Body of pancreas (tissue), 4 donors: ENCODE measurements around the gene ING5. TPM values are rescaled to one million over a fixed set of nuclear protein-coding genes. Genes with fewer than 3 reads are reported as not detected.
A peak's percentile ranks its signal among the peaks of the same experiment; 100 is the strongest.

ENCODE experiments used
- ATAC-seq: fragments of 150-250 bp; one replicate; pipeline ENCODE4 v1.9.1; 2016
- DNase-seq, 4 donors: peaks; one replicate each; pipeline ENCODE4 v3.0.0-alpha.2; 2019
- H3K27ac ChIP-seq, 4 donors: fragments of 200-600 bp; sonication (generic); 1 replicate in 3 of 4; 2 replicates in 1 of 4; pipeline versions ENCODE4 v1.5.1 to v1.6.1; 2016 to 2019; ENCODE audit warnings: mild to moderate bottlenecking in 1 of 4, mixed read lengths in 1 of 4, moderate library complexity in 1 of 4
- H3K27me3 ChIP-seq, 2 donors: fragments of 200-600 bp; sonication (generic); one replicate each; pipeline ENCODE4 v1.6.0; 2016; ENCODE audit warnings: mild to moderate bottlenecking in 1 of 2
- H3K36me3 ChIP-seq, 2 donors: fragments of 200-600 bp; sonication (generic); replicated peaks in 1 of 2; 2 replicates each; pipeline ENCODE4 v1.5.1; 2016; ENCODE audit warnings: low read depth in 2 of 2; ENCODE audit not compliant: insufficient read depth in 1 of 2
- H3K4me1 ChIP-seq: fragments of 200-600 bp; sonication (generic); one replicate; pipeline ENCODE4 v1.6.0; 2016
- H3K4me3 ChIP-seq, 2 donors: fragments of 200-600 bp; sonication (generic); 1 replicate in 1 of 2; 2 replicates in 1 of 2; pipeline ENCODE4 v1.5.1; 2016 to 2019
- H3K9me3 ChIP-seq, 3 donors: fragments of 200-600 bp; sonication (generic); 1 replicate in 2 of 3; 2 replicates in 1 of 3; pipeline ENCODE4 v1.5.1; 2016
- CTCF ChIP-seq, 7 experiments: fragments of 450-650 bp in 4 of 7; fragments of 200-600 bp in 3 of 7; sonication (generic) in 3 of 7; IDR thresholded peaks; one replicate each; pipeline ENCODE4 v1.5.1; 2016 to 2019; ENCODE audit warnings: antibody characterized with exemption in 7 of 7
- POLR2A ChIP-seq, 3 donors: fragments of 450-650 bp; IDR thresholded peaks; one replicate each; pipeline ENCODE4 v1.6.1; 2016; ENCODE audit warnings: antibody characterized with exemption in 3 of 3, mild to moderate bottlenecking in 2 of 3
- WGBS, 2 donors: methylation state at CpG; one replicate each; pipeline ENCODE4 v1.1.5; 2017; 5-methylcytosine and 5-hydroxymethylcytosine counted together
- intact Hi-C: fragments of 100-400 bp; cut with DNase I; formaldehyde crosslinking; loops from one replicate; pipeline ENCODE4 v1.15.1; 2023
- total RNA-seq, 2 donors: library from RNA; depleted of rRNA; stranded (reverse); fragments of >200 nt; gene quantifications; one replicate each; pipeline ENCODE4 v1.1.0, GENCODE V29; 2016

The ING5 gene
- total RNA-seq, 2 donors from 2014 or later: 28.5 to 89.0 TPM

- DNase-seq: peak in 1 of 4 donors; percentile 23
- intact Hi-C loops: no loop called here
- Histone ChIP-seq H3K4me1 (no peaks in the 10 kb centered on the region), H3K36me3 (no peaks in the 10 kb centered on the region), H3K27ac (no peak overlapping the region), H3K4me3 (no peak overlapping the region), H3K9me3 (no peaks in the 10 kb centered on the region), H3K27me3 (peaks cover 0 to 5% of the 10 kb centered on the region in 2 donors)
- WGBS, 2 donors: 32 to 43% methylated on average over 11 to 36 of the region's 38 CpGs
- no peak for ATAC-seq
- no peak for TF ChIP-seq POLR2A (IDR thresholded peaks at IDR 0.05)
- TF ChIP-seq CTCF (IDR thresholded peaks at IDR 0.05): no peak
Measured at GRCh38 chr2:241771286-241772062, 69.6 kb downstream of the ING5 start.

- TF ChIP-seq CTCF (IDR thresholded peaks at IDR 0.05) (no peak), POLR2A (IDR thresholded peaks at IDR 0.05) (no peak)
- peaks cover 0 to 5% of the 10 kb centered on the region in 2 donors for H3K27me3 ChIP-seq
- no peak for DNase-seq
Measured at GRCh38 chr2:241772063-241772499, 70.2 kb downstream of the ING5 start.

GRCh38 chr2:241773511-241774418 lies 71.9 kb downstream of the ING5 start:
- no peak for ATAC-seq
- no peak overlapping the region for H3K4me3 ChIP-seq
- H3K36me3 ChIP-seq: no peaks in the 10 kb centered on the region
- no peak for TF ChIP-seq POLR2A (IDR thresholded peaks at IDR 0.05)
- TF ChIP-seq CTCF (IDR thresholded peaks at IDR 0.05): no peak
- intact Hi-C loops: no loop called here
- H3K27ac ChIP-seq: no peak overlapping the region
- H3K4me1 ChIP-seq: no peaks in the 10 kb centered on the region
- DNase-seq: peak in 1 of 4 donors; percentile 8
- H3K27me3 ChIP-seq: peaks cover 0 to 5% of the 10 kb centered on the region in 2 donors
- no peaks in the 10 kb centered on the region for H3K9me3 ChIP-seq
- WGBS, 2 donors: 27 to 56% methylated on average over 6 to 29 of the region's 29 CpGs

More at GRCh38 chr2:241772063-241772499, 70.2 kb downstream of the ING5 start:
- no peak for ATAC-seq
- H3K36me3 ChIP-seq: no peaks in the 10 kb centered on the region
- H3K27ac ChIP-seq: no peak overlapping the region
- no peaks in the 10 kb centered on the region for H3K4me1 ChIP-seq
- H3K9me3 ChIP-seq: no peaks in the 10 kb centered on the region
- WGBS, 2 donors: 32 to 33% methylated on average over 9 of the region's 9 CpGs
- no peak overlapping the region for H3K4me3 ChIP-seq
- intact Hi-C loops: no loop called here

- H3K36me3 ChIP-seq: no peaks in the 10 kb centered on the region
- H3K4me1 ChIP-seq: no peaks in the 10 kb centered on the region
- H3K27me3 ChIP-seq: peaks cover 0 to 5% of the 10 kb centered on the region in 2 donors
- TF ChIP-seq CTCF (IDR thresholded peaks at IDR 0.05): no peak
- TF ChIP-seq POLR2A (IDR thresholded peaks at IDR 0.05): no peak
- H3K4me3 ChIP-seq: no peak overlapping the region
- no peaks in the 10 kb centered on the region for H3K9me3 ChIP-seq
- intact Hi-C loops: no loop called here
- DNase-seq (peak in 1 of 4 donors; percentile 11), ATAC-seq (no peak)
- 54 to 68% methylated on average over 12 to 35 of the region's 40 CpGs for WGBS, 2 donors
- H3K27ac ChIP-seq: no peak overlapping the region
Measured at GRCh38 chr2:241774419-241775222, 72.8 kb downstream of the ING5 start.
